HG03558 (cell line): ENCODE measurements around the gene MACROD1.

Experiments
- ATAC-seq: cut with Tn5 transposase; IDR thresholded peaks from one replicate; pipeline ENCODE4 v1.9.1; 2021; ENCODE audit warnings: moderate number of reproducible peaks; ENCODE audit not compliant: unreplicated experiment; ENCODE audit errors: extremely low read depth

MACROD1 gene

GRCh38 chr11:64045700-64046099 is 120.2 kb downstream of the MACROD1 start:
- no peak for ATAC-seq

GRCh38 chr11:64044730-64045393 is 121.1 kb downstream of the MACROD1 start:
- no peak for ATAC-seq

- ATAC-seq: no peak
These were observed 122.4 kb downstream of the MACROD1 start for GRCh38 chr11:64043545-64043944.

GRCh38 chr11:64042301-64042700 is 123.6 kb downstream of the MACROD1 start:
- ATAC-seq: no peak

GRCh38 chr11:64041846-64042245 is 124.1 kb downstream of the MACROD1 start:
- ATAC-seq: no peak

- ATAC-seq: no peak
These were observed 125.1 kb downstream of the MACROD1 start for GRCh38 chr11:64040684-64041322.

GRCh38 chr11:64039012-64039665 is 126.8 kb downstream of the MACROD1 start:
- ATAC-seq: no peak

GRCh38 chr11:64038500-64038899 is 127.4 kb downstream of the MACROD1 start:
- no peak for ATAC-seq

- ATAC-seq: no peak
These were observed 128.8 kb downstream of the MACROD1 start for GRCh38 chr11:64037027-64037634.

GRCh38 chr11:64036087-64037026 is 129.6 kb downstream of the MACROD1 start:
- ATAC-seq: no peak

- ATAC-seq: no peak
These were observed 130.3 kb downstream of the MACROD1 start, which contains the start of gene FLRT1 for GRCh38 chr11:64035576-64035975. Gene FLRT1, plus strand, starts transcription at chr11:64035931. Its CDS starts 80,337 bp downstream, at chr11:64116268.

- no peak for ATAC-seq
These were observed 130.8 kb downstream of the MACROD1 start for GRCh38 chr11:64035081-64035524.

- no peak for ATAC-seq
These were observed 131.5 kb downstream of the MACROD1 start for GRCh38 chr11:64034411-64034811.

- ATAC-seq: no peak
These were observed 133.9 kb downstream of the MACROD1 start for GRCh38 chr11:64032050-64032449.

- no peak for ATAC-seq
These were observed 134.9 kb downstream of the MACROD1 start for GRCh38 chr11:64031001-64031400.

- ATAC-seq: no peak
These were observed 136.1 kb downstream of the MACROD1 start for GRCh38 chr11:64029773-64030172.

GRCh38 chr11:64028398-64029115 is 137.4 kb downstream of the MACROD1 start:
- ATAC-seq: no peak

GRCh38 chr11:64027651-64028397 is 138.1 kb downstream of the MACROD1 start:
- ATAC-seq: no peak
